Lung (tissue), 12 donors: ENCODE results near the gene ERVMER34-1. TPM values are rescaled to one million over a fixed set of nuclear protein-coding genes. Genes with fewer than 3 reads are reported as not detected.

Experiments
- ATAC-seq: fragments of 200-7000 bp; cut with Tn5 transposase; one replicate; pipeline ENCODE4 v1.9.1; 2020; ENCODE audit warnings: moderate number of reproducible peaks; ENCODE audit not compliant: insufficient read depth, low FRiP score
- DNase-seq, 3 donors: peaks; one replicate each; pipeline ENCODE4 v3.0.0-alpha.2; 2013 to 2017
- H3K27ac ChIP-seq, 2 donors: one replicate each; pipeline ENCODE4 v1.5.1; 2013; ENCODE audit warnings: mild to moderate bottlenecking in 2 of 2, moderate library complexity in 2 of 2, control low read depth in 1 of 2, inconsistent platforms in 1 of 2, low read depth in 1 of 2, low read length in 1 of 2
- H3K27me3 ChIP-seq, 3 donors: one replicate each; pipeline ENCODE4 v1.5.1; 2013; ENCODE audit warnings: low read length in 2 of 3; ENCODE audit not compliant: control insufficient read depth in 3 of 3, insufficient read depth in 3 of 3
- H3K36me3 ChIP-seq, 4 donors: one replicate each; pipeline ENCODE4 v1.5.1; 2013; ENCODE audit warnings: low read length in 4 of 4, mild to moderate bottlenecking in 1 of 4, moderate library complexity in 1 of 4; ENCODE audit not compliant: control insufficient read depth in 4 of 4, insufficient read depth in 4 of 4
- H3K4me1 ChIP-seq, 5 donors: one replicate each; pipeline ENCODE4 v1.5.1; 2013; ENCODE audit warnings: low read length in 5 of 5, mild to moderate bottlenecking in 2 of 5, moderate library complexity in 1 of 5; ENCODE audit not compliant: control insufficient read depth in 5 of 5, insufficient read depth in 5 of 5
- H3K4me3 ChIP-seq: one replicate; pipeline ENCODE4 v1.5.1; 2013; ENCODE audit warnings: mild to moderate bottlenecking, control low read depth, moderate library complexity
- H3K9ac ChIP-seq, 2 donors: one replicate each; pipeline ENCODE4 v1.5.1; 2013; ENCODE audit warnings: low read length in 2 of 2, control low read depth in 1 of 2; ENCODE audit not compliant: insufficient read depth in 1 of 2
- H3K9me3 ChIP-seq, 4 donors: one replicate each; pipeline ENCODE4 v1.5.1; 2013; ENCODE audit warnings: low read length in 3 of 4, mild to moderate bottlenecking in 1 of 4, moderate library complexity in 1 of 4; ENCODE audit not compliant: control insufficient read depth in 4 of 4, insufficient read depth in 3 of 4
- CTCF ChIP-seq: IDR thresholded peaks from 2 replicates; pipeline ENCODE4 v1.5.1; 2012; ENCODE audit warnings: mild to moderate bottlenecking; ENCODE audit errors: control extremely low read depth, extremely low read depth
- WGBS, 2 donors: extraction: QIAGEN DNeasy Blood & Tissue Kit; methylation state at CpG; one replicate each; pipeline ENCODE4 v1.1.7; 2013; 5-methylcytosine and 5-hydroxymethylcytosine counted together
- polyA plus RNA-seq, 2 donors: library from polyadenylated mRNA; stranded (reverse); fragments of 200-250 nt; gene quantifications; one replicate each; pipeline ENCODE4 v1.2.1, GENCODE V29; 2013
- total RNA-seq, 2 donors: library from RNA; depleted of rRNA in 1 of 2; stranded (reverse); fragments of >200 nt in 1 of 2; gene quantifications; one replicate each; pipeline ENCODE4 v1.2.1, GENCODE V29; 2014 to 2021
- donor health status: control.
- donor health status: control.
- donor health status: Bipolar disorder and iron deficiency.
- donor health status: healthy.
- donor health status: DM: yes; HTN: yes; CAD: no.

The ERVMER34-1 gene
- total and polyA plus RNA-seq, 4 donors = 0.83 to 2.2 (median 0.91) TPM

DNA sequence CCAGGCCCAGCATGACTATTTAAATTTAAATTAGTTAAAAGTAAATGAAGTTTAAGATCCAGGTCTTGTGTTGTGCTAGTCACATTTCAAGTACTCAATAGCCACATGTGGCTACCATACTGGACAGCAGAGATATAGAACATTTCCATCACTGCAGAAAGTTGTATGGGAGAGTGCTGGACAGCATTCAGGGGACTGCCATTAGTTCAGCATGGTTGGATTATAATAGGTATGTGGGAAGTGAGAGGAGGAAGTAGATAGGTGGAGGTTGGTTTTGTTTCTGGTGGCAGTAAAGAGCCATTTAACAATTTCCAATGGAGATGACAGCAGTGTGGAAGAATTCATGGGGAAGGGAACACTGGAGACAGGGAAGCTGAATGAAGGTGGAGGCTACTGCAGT, 42.1 kb downstream of the ERVMER34-1 start:
- no peak for TF ChIP-seq CTCF
- Histone ChIP-seq H3K4me1 (peaks cover 0 to 15% (median 10%) of the 10 kb centered on the region in 5 donors), H3K36me3 (peaks cover 0 to 2% (median 0%) of the 10 kb centered on the region in 4 donors), H3K4me3 (no peak overlapping the region), H3K9me3 (no peaks in the 10 kb centered on the region), H3K27me3 (no peaks in the 10 kb centered on the region), H3K27ac (no peak overlapping the region), H3K9ac (no peak overlapping the region)
- DNase-seq = no peak
- no peak for ATAC-seq

GRCh38 chr4:52704661-52705060, 46.6 kb downstream of the ERVMER34-1 start:
- H3K36me3 ChIP-seq = no peaks in the 10 kb centered on the region
- no peak overlapping the region for H3K9ac ChIP-seq
- 79 to 93% methylated on average over 3 of the region's 3 CpGs for WGBS, 2 donors
- no peak overlapping the region for H3K4me3 ChIP-seq
- TF ChIP-seq CTCF = no peak
- DNase-seq = peak in 2 of 3 donors; percentile 26 to 58
- no peaks in the 10 kb centered on the region for H3K9me3 ChIP-seq
- no peak for ATAC-seq
- no peaks in the 10 kb centered on the region for H3K4me1 ChIP-seq
- no peaks in the 10 kb centered on the region for H3K27me3 ChIP-seq
- H3K27ac ChIP-seq = no peak overlapping the region

DNA sequence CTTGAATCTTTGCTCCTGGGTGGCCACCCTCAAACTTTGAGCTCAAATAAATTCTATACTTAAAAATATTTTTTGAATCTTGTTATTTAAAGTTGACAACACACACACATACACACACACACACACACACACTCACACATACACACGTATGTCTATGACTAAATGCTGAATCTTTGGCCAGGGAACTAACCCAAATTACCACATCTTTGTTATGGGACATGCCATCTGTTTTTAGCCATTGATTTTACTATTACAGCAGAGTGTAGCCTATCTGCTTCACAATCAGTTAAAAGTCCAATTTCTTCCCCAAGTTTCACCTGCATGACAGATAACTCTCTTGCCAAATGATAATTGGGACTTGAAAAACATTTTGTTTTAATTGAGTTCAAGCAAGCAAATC, 47.1 kb downstream of the ERVMER34-1 start:
- Histone ChIP-seq H3K4me1 (no peaks in the 10 kb centered on the region), H3K27ac (no peak overlapping the region), H3K9ac (no peak overlapping the region), H3K36me3 (no peaks in the 10 kb centered on the region), H3K4me3 (no peak overlapping the region), H3K27me3 (no peaks in the 10 kb centered on the region), H3K9me3 (no peaks in the 10 kb centered on the region)
- DNase-seq = peak in 1 of 3 donors; percentile 13
- TF ChIP-seq CTCF = no peak
- no peak for ATAC-seq
- WGBS, 2 donors = 43 to 47% methylated on average over 1 of the region's 1 CpG

DNA sequence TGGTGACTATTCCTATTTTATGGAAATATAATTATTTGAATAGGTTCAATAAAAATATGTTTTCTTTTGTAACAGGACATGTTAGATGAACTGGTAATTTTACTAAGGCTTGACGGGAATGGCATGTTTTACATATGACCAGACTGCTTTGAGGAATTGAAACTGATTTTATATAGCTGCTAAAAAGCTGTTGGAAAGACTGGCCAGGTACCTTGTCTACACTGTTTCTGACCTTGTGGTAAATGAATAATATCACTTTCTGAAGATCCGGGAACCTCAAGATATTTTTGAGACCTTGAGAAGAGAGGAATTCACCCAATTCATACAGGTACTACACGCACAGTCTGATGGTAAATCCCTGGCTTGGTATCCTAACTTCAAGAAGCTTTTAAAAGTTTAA, 50.0 kb downstream of the ERVMER34-1 start:
- Histone ChIP-seq H3K4me3 (no peak overlapping the region), H3K9me3 (no peaks in the 10 kb centered on the region), H3K27ac (no peak overlapping the region), H3K27me3 (no peaks in the 10 kb centered on the region), H3K9ac (no peak overlapping the region), H3K36me3 (no peaks in the 10 kb centered on the region), H3K4me1 (no peaks in the 10 kb centered on the region)
- 82 to 88% methylated on average over 3 of the region's 3 CpGs for WGBS, 2 donors
- TF ChIP-seq CTCF = no peak
- DNase-seq (no peak), ATAC-seq (no peak)
